HG03097 (cell line): ENCODE data around the gene ABCC9.
"Not testable (repeated sequence)": the region's sequence is repeated elsewhere in the genome, so short reads cannot be mapped to it uniquely, and the experiment has no call there.

Experiments
- ATAC-seq: cut with Tn5 transposase; IDR thresholded peaks from one replicate; pipeline ENCODE4 v1.9.1; 2021; ENCODE audit not compliant: unreplicated experiment, low FRiP score

Gene ABCC9

DNA sequence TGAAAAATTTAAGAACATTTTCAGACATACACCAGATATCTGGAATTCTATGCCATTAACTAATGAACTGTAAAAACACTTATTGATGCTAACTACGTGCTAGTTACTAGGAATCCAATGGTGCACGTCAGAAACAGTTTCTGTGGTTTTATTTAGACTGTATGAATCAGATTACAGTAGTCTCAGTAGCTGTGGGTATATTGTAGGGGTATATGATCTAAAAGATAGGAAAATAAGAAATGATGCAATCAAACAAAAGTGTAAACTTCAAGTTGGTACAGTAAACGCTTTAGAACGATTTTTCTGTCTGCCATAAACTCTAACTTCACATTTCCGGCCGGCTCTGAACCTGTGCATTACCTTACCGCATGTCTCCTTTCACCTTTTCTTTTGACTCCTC, 2.3 kb downstream of the ABCC9 start:
- ATAC-seq, result no peak

DNA sequence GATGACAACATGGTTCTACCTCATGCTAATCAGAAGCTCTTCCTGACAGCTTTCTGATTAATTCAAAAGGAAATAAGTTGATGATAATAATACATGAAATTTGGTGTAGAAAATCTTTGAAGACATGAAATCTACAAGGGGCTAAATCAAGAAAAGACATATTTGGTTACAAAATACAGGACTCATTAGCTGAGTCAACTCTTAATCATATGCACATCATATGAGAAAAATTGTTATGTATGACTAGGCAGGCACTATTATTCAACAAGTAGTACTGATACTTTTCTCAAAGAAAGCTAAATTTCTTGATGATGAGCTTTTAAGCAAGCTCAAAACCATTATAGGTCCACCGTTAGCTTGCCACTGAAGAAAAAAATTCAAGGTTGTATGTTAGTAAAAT, 7.1 kb downstream of the ABCC9 start:
- ATAC-seq, result no peak

DNA sequence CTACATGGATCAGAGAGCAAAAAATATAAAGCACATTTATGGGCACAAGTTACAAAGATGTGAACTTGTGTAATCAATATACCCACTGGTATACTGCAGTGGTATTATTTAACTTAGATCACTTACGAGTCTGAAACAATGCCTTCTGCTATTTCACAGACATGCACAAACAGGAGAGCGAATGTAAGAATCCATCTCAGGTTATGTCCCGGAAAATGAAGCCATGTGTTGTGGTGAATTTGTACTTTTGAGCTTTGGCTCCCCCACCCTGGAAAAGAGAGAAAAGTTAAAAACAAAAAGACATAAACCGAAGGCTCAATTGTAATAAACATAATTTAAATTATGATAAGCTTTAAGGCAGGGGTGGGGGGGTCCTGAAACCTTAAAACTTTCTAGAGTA, 7.6 kb downstream of the ABCC9 start:
- ATAC-seq, result no peak

DNA sequence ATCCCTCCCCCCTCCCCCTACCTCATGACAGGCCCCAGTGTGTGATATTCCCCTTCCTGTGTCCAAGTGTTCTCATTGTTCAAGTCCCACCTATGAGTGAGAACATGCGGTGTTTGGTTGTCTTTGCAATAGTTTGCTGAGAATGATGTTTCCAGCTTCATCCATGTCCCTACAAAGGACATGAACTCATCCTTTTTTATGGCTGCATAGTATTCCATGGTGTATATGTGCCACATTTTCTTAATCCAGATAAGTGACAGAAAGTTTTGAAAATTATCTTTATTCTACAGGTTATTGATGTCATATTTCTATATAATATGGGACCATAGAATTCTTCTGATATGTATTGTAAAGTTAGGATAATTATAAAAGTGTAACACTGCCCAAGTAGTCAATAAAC, 11.3 kb downstream of the ABCC9 start:
- not testable (repeated sequence) for ATAC-seq

DNA sequence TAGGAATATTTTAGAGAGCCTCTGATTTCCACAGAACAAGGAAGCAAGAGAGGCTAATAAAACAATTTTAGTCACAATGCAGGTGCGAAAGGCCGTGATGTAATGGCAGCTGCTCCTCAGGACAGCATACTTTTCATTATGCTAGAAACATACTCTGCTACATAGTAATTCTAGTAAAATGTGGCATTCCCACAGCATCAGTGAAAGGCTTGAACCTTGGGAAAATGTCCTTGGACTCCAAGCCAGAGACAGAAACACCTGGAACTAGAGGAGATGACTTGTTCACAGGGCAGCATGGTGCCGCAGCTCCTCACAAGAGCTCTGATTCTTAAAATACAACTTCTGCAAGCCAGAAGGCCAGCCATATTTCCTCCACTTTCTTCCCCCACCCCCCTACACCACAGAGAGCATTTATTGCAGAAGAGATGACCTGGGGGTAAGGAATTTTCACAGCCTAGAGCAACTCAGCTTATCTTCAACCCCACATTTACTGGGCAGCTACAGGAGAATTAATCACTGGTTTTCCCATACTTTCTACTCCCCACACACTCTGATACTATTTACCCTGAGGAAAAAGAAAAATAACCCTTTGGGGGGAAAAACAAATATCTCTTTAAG, 15.8 kb downstream of the ABCC9 start:
- ATAC-seq, result no peak

DNA sequence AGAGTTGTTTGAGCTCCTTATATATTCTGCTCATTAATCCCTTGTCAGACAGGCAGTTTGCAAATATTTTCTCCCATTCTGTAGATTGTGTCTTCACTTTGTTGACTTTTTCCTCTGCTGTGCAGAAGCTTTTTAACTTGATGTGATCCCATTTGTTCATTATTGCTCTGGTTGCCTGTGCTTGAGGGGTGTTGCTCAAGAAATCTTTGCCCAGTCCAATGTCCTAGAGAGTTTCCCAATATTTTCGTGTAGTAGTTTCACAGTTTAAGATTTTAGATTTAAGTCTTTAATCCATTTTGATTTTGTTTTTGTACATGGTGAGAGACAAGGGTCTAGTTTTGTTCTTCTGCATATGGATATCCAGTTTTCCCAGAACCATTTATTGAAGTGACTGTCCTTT, 19.8 kb downstream of the ABCC9 start:
- no peak for ATAC-seq

DNA sequence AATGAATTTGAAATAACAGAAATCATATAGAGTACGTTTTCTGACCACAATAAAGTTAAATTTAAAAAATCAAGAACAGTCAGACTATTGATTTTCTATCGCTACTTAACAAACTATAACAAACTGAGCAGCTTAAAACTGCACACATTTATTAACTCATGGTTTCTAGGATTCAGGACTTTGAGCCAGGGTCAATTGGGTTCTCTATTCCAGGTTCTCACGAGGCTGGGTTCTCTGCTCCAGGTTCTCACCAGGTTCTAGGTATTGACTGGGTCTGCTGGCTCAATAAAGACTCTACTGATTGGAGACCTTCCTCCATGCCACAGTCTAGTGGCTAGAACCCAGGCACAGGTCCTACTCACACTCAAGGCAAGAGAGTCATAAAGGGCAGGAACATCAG, 22.8 kb downstream of the ABCC9 start:
- no peak for ATAC-seq

DNA sequence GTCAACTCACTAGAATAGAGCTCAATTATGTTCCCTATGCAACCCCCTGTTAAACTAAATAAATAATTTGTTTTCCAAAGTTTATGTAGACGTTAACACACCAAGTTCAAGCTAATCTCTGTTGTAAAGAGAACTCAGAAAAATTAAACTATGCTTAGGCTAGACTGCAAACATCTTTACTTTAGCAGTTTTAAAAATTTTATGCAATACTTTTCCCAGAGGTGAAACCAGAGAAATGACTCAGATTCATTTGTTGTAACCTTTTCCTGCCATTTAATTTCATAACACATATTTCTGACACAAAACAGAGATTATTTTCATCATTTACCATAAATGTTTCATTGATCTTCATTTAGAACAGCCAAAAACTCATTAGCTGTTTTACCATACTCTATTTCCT, 27.4 kb downstream of the ABCC9 start:
- ATAC-seq, result no peak

DNA sequence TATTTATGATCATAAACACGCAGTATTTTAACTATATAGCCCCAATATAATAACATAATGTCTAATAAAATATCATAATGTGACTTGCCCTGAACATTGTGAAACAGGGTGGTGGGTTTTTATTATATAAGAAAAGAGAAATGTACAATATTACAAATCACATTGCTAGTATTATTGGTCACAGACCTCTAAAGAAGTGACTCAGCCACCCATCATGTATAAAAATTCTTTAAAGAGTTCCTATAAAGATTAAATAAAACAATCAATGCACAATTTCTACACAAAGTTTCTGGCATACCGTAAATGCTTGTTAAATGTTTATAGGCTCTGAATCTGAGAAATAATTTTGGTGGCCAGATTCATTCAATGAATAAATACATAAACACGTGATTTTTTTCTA, 28.9 kb downstream of the ABCC9 start:
- no peak for ATAC-seq

DNA sequence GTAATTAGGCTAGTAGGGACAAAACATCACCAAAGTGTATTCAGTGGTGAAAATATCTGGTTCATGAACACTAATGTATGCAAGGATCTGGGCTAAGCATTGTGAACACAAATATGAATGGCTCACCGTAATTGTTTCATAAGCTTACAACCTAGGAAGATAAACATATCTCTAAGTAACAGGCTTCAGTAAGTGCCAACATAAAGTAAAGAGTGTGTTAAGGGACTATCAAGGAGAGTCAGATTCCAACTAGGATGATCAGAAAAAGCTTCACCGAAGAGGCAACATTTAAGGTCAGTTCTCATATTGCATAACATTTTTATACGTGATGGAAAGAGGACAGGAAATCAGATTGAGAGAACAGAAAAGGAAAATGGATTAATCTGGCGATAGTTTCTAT, 29.4 kb downstream of the ABCC9 start:
- no peak for ATAC-seq

DNA sequence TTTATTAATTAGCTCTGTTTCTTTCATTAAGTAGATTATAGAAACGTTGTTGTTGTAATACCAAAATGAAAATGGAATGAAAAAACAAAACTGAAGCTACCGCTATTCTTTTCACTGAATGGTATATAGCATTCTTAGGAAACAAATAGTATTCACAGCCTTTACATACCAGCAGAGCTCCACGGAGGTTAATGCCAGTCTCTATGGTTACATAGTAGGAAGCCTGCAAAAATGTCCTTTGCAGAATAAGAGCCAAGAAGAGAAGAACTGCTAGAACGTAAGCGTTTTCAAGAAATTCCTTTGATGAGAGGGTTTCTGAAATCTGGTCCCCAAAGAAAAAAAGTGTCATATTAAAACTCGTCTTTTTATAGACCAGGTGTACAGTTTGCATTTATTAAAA, 30.6 kb downstream of the ABCC9 start:
- no peak for ATAC-seq

DNA sequence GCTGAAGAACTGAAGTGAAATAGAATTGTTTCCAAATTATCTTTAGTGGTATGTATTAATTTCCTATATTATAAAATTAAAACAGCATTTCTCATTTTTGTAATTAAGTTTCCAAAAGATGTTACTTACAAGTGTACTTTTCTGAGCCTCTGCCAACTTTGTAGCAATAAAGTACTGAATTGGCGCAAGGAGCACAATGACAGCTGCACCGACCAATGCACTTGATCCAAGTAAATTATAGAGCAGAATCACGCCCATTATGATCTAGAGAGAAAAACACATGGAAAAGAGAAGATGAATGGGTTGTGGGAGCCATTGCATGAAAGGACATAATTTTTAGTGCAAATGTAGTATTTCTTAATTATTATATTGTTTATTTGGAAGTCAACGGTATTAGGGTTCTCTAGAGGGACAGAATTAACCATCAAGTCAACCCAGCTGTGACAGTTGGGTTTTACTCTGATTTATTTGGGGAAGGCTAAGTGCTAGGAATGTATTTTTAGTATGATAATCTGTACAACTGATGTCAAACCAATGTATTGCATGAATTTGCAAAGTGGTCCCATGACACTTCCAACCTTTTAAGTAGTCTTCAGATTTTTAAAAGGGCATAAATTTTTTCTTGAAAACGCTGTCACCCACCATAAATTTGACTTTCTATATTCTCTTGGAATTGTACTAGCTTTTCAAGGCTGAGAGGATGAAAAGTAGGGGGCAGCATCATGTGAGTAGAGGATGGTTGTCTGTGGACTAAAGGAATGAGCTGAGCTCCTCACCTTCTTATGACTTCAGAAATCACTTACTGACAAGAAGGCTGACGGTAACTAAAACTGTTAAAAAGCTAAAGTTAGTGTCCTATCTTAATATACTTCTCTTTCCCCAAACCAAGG, 33.0 kb downstream of the ABCC9 start:
- ATAC-seq, result no peak

DNA sequence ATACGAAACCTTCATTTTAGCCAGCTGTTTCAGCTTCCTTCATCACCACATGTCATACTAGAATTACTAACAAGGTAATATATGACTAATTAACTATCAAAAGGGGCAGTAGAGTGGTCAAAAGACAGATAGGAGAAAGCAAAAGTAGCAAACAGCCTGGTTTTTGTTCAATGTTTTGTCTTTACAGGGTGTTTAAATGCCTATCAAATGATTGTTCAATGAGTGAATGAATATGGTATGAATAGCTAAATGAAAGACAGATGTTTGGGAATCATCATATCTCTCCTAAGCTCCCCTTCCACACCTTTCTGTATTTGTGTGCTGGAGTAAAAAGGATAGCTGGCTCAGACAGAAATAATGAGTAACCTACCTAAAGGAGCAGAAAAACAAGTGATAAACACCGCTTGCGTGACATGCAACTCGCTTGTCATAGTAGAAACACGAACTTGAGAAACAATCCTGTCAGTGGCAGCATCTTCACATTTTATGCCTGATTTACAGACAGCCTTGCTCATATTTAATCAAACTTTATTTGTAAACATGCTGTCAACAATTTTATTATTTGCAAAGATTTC, 34.2 kb downstream of the ABCC9 start:
- peak; percentile 98 for ATAC-seq

DNA sequence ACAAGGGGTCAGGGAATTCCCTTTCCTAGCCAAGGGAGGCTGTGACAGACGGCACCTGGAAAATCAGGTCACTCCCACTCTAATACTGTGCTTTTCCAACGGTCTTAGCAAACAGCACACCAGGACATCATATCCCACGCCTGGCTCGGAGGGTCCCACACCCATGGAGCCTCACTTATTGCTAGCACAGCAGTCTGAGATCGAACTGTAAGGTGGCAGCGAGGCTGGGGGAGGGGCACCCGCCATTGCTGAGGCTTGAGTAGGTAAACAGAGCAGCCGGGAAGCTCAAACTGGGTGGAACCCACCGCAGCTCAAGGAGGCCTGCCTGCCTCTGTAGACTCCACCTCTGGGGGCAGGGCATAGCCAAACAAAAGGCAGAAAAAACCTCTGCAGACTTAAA, 41.7 kb downstream of the ABCC9 start:
- ATAC-seq, result not testable (repeated sequence)

DNA sequence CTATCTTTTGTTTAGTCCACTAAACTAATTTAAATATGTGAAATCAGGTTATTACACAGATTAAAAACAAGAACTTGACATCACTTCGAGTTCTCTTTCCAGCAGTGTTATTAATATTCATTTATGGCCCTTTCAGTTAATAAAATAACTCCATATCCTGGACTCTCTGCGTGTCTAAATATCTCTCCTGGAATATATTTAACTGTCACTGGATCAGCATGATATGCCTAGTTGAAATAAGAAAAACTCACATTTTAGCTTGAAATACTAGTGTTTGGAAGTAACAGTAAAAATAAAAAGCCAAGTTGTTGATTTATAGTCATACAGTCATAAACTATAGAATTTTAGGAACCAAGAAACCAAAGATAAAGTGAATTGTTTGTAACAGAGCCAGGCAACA, 45.6 kb downstream of the ABCC9 start:
- ATAC-seq, result no peak

DNA sequence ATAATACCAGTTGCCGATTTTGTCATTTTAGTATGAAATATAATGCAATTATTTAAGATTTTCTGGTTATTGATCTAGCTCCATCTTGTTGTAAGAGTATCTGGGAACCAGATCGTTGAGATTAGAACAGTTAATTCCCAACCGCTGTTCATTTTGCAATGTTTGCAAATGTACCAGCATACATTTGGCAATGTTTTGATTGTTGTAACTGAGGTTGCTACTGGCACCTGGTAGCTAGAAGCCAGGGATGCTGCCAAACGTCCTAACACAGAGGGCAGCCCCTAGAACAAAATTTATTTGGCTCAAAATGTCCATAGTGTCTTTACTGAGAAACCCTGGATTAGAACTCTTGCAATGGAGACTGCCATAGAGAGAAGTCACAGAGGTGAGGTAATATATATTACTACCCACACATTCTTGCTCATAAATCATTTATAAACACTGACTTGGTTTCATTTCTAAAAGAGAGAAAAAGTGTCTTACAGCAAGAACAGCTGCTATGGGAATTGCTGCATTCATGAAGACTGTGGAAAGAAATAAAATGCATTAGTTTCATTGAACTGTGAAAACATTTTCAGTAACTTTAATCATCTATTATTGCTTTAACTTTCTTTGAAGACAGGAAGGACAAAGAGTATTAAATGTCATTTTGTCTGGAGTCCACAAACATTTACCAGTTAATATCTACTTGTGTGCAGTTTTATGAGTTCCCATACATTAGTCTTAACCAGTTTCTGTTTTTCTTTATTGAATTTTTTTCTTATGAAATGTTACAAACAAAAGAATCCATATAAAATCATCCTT, 46.2 kb downstream of the ABCC9 start:
- ATAC-seq, result no peak

DNA sequence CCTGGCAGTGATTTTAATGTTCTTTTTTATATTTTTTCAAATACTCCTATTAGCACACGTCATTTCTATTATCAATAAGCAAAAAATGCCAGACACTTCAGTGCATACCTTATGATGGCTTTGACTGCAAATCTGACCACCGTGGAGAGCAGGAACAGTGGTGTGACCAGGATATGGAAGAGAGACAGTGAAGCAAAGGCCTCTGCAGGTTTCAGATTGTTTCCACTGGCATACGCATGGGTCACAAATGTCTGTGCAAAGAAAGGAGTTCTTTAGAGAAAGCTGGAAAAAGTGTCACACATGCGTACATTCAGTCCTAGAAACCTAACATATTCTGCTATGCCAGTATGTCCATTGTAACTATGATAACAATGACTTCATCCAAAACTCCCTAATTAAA, 47.3 kb downstream of the ABCC9 start:
- no peak for ATAC-seq

DNA sequence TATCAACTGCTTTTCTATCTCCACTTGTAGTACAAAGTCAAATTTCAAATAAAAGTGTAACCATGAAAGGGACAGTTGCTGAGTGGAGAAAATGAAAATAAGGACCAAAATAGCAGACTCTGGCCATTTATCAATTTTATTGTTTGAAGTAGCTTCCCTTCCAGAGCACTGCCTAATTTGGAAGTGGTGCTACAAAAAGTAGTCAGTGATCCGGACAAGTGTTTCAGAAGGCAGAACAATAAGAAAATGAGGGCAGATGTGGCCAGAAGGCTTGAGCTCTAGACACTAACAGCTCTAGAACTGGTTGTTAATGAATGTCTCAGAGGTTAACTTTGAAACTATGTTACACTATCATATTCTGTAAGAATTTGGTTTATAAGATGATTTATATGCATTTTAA, 48.9 kb downstream of the ABCC9 start:
- ATAC-seq, result no peak

DNA sequence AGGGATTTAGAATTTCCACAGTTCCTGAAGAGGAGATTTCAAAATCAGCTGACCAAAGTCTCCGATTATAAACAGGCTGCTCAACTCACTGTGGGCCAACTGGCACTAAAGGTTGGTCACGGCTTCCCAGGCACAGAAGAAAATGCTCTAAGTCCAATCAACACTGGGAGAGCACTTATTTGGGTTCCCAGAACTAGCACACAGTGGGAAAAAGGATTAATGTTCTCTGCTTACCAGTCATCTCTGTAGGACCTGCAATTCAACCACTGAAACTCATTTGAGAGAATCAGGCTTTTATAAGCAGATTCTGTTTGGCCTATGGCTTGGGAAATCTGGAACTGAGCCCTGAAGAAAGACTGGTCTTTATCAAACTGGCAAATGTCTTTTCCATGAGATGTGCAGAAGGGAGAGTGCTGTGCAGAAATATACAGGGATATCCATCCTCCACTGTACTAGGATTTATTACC, 49.4 kb downstream of the ABCC9 start:
- no peak for ATAC-seq

DNA sequence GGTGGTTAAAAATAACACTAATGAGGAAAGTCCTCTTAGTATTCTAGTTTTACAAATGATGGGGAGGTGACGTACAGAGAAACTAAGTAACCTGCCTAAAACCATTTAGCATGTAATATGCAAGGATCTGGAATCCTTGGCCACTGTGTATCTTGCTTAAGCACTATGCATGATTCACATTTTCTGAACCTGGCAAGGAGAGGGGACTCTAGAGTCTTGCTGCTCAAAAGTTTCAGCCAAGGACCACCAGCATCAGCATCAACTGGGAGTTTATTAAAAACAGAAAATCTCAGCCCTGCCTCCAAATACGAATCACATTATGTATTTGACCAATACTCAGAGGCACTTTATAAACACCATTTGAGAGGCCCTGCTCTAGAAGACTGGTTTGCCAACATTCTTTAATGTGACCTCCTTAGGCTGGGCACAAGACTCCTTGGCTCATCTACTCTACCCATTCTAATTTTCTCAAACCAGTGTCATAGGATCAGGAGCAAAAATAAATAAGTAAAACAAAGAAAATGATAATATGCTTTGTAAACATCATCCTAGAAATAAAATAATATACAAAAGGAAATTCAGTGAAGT, 52.9 kb downstream of the ABCC9 start:
- no peak for ATAC-seq

DNA sequence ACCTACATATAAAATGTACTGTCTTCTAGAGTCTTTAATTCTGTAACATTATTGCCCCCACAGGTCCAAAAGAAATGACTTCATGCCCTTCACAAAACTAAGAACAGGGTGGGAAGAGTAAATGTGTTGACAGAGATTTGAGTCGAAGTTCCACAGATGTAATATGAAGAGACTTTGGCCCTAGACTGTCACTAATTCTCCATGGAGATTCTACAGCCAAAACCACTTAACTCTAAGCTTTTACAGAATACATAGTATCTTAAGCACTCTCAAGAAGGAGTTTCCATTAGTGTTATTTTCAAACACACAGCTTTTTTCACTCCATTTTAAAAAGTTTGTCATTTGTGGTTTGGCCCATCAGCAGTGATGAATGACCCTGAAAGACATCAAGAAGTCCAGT, 56.3 kb downstream of the ABCC9 start:
- no peak for ATAC-seq
